Measurements from ENCODE around the gene XYLT1. TPM values are rescaled to one million over a fixed set of nuclear protein-coding genes. Genes with fewer than 3 reads are reported as not detected.

XYLT1 gene
- total and polyA plus RNA-seq, 9 of the 15 experiments (the other 6 are each of a cell fraction or from before 2014, with no cell fraction given) = 0.03 to 0.09 (median 0.08) TPM; not detected in 6

DNA sequence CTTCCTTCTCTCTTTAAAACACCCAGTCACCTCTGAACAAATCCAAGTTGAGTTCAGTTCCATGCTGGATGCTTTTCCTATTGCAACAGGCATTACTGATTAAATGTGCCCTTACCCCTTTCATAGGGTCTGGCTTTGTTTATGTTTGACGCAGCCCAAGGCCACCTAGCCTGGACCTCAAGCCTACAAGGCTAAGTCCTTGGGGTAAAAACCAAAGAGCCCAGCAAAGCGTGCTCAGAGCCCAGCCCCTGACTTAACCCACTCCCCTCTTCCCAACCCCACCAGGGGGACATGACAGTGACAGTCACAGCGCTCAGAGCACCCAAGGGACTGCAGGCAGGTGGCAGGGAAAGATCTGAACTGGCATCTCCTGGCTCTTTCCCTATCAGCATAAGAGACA lies 200.6 kb downstream of the XYLT1 start (continued):
- TF ChIP-seq ARID4B (CRISPR knock-in tag; IDR thresholded peaks at IDR 0.05) (no peak), ZNF121 (CRISPR knock-in tag; conservative IDR thresholded peaks at IDR 0.05) (no peak), ATF2 (CRISPR knock-in tag; IDR thresholded peaks at IDR 0.05) (no peak), HNRNPL (IDR thresholded peaks at IDR 0.05; ENCODE audit: low read depth, low read length) (no peak), RBFOX2 (IDR thresholded peaks at IDR 0.05; ENCODE audit: low read depth, low read length) (no peak), MAZ (CRISPR knock-in tag; conservative IDR thresholded peaks at IDR 0.05 in 1 of 2, IDR thresholded peaks at IDR 0.05 in 1 of 2) (no peak), HDGF (IDR thresholded peaks at IDR 0.05) (no peak), THRA (IDR thresholded peaks at IDR 0.05) (no peak)
- TF ChIP-seq, protein P1, sequence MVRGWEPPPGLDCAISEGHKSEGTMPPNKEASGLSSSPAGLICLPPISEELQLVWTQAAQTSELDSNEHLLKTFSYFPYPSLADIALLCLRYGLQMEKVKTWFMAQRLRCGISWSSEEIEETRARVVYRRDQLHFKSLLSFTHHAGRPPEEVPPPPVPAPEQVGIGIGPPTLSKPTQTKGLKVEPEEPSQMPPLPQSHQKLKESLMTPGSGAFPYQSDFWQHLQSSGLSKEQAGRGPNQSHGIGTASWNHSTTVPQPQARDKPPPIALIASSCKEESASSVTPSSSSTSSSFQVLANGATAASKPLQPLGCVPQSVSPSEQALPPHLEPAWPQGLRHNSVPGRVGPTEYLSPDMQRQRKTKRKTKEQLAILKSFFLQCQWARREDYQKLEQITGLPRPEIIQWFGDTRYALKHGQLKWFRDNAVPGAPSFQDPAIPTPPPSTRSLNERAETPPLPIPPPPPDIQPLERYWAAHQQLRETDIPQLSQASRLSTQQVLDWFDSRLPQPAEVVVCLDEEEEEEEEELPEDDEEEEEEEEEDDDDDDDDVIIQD (CRISPR knock-in tag; IDR thresholded peaks at IDR 0.05) = no peak

All from K562 (cell line).